ENCODE measurements around the gene PTK6.
"Not testable (repeated sequence)": the region's sequence is repeated elsewhere in the genome, so short reads cannot be mapped to it uniquely, and the experiment has no call there.

DNA sequence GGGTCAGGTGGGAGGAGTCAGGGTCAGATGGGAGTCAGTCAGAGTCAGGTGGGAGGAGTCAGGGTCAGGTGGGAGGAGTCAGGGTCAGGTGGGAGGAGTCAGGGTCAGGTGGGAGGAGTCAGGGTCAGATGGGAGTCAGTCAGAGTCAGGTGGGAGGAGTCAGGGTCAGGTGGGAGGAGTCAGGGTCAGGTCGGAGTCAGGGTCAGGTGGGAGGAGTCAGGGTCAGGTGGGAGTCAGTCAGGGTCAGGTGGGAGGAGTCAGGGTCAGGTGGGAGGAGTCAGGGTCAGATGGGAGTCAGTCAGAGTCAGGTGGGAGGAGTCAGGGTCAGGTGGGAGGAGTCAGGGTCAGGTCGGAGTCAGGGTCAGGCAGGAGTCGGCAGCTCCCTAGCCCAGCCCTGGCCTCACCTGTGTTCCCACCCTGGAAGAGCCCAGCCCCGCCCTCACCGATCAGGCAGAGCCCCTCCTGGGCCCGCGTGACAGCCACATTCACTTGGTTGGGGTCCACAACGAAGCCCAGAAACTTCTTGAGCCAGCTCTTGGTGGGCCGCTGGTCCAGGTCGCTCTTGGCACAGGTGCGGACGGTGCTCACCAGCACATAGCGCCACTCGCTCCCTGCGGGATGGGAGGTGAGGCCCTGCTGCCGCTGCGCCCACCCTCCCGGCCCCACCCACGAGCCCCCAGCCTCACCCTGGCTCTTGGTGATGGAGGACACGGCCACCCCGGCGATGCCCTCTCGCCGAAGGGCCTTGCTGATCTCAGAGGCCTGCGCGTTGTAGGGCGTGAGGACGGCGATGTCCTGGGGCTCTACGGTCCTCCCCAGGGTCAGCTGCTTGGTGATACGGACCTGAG, 22.5 kb upstream of the PTK6 start:
- not testable (repeated sequence) for TF ChIP-seq CTCF (IDR thresholded peaks at IDR 0.05 in 2 of 3, conservative IDR thresholded peaks at IDR 0.05 in 1 of 3; ENCODE audit: borderline replicate concordance in 1 of 3, insufficient read depth in 1 of 3, low read depth in 2 of 3, low read length in 2 of 3); TCF7L2 (IDR thresholded peaks at IDR 0.05; ENCODE audit: borderline replicate concordance, extremely low read depth, insufficient read depth, insufficient read length)

Data from HCT116 (cell line).